Stimulated activated CD4-positive, alpha-beta T cell treated with anti-CD3 and anti-CD28 coated beads, Interleukin-4, amount 100 ng/mL, for 24 hours (primary cell): Measurements from ENCODE around the gene CLPTM1L.
"Not testable (repeated sequence)": the region's sequence is repeated elsewhere in the genome, so short reads cannot be mapped to it uniquely, and the experiment has no call there.

Source experiments
- DNase-seq: peaks from one replicate; pipeline ENCODE4 v3.0.0-alpha.2; 2020

CLPTM1L gene

GRCh38 chr5:1311439-1312055 lies 33.4 kb downstream of the CLPTM1L start:
- DNase-seq, result no peak

- no peak for DNase-seq
Measured at GRCh38 chr5:1310118-1310517, 34.8 kb downstream of the CLPTM1L start.

- no peak for DNase-seq
Measured at GRCh38 chr5:1304033-1304432, 40.9 kb downstream of the CLPTM1L start.

- DNase-seq, result no peak
Measured at GRCh38 chr5:1302258-1302657, 42.6 kb downstream of the CLPTM1L start.

- DNase-seq, result no peak
Measured at GRCh38 chr5:1300581-1301083, 44.3 kb downstream of the CLPTM1L start.

- no peak for DNase-seq
Measured at GRCh38 chr5:1299961-1300360, 44.9 kb downstream of the CLPTM1L start.

GRCh38 chr5:1299511-1299850 lies 45.4 kb downstream of the CLPTM1L start:
- no peak for DNase-seq

- no peak for DNase-seq
Measured at GRCh38 chr5:1298723-1299510, 46.0 kb downstream of the CLPTM1L start.

GRCh38 chr5:1298067-1298551 lies 46.8 kb downstream of the CLPTM1L start:
- DNase-seq, result no peak

GRCh38 chr5:1297243-1297642 lies 47.7 kb downstream of the CLPTM1L start:
- no peak for DNase-seq

- no peak for DNase-seq
Measured at GRCh38 chr5:1295650-1296037, 49.3 kb downstream of the CLPTM1L start.

- peak; percentile 82 for DNase-seq
Measured at GRCh38 chr5:1294835-1295649, 49.9 kb downstream of the CLPTM1L start, which contains the start of gene TERT. Gene TERT (minus strand): TSS chr5:1295068. CDS start chr5:1294989, 79 bp downstream.

GRCh38 chr5:1294206-1294834 lies 50.6 kb downstream of the CLPTM1L start:
- no peak for DNase-seq

- no peak for DNase-seq
Measured at GRCh38 chr5:1293416-1294205, 51.3 kb downstream of the CLPTM1L start.

GRCh38 chr5:1292846-1293415 lies 52.0 kb downstream of the CLPTM1L start:
- DNase-seq, result no peak

GRCh38 chr5:1292139-1292538 lies 52.8 kb downstream of the CLPTM1L start:
- DNase-seq, result no peak

- DNase-seq, result no peak
Measured at GRCh38 chr5:1291611-1292080, 53.3 kb downstream of the CLPTM1L start.

GRCh38 chr5:1290956-1291355 lies 53.9 kb downstream of the CLPTM1L start:
- DNase-seq, result not testable (repeated sequence)

- not testable (repeated sequence) for DNase-seq
Measured at GRCh38 chr5:1289559-1289958, 55.3 kb downstream of the CLPTM1L start.

- DNase-seq, result no peak
Measured at GRCh38 chr5:1288439-1289335, 56.2 kb downstream of the CLPTM1L start.
